Measurements from ENCODE around the gene NT5DC3. TPM values are rescaled to one million over a fixed set of nuclear protein-coding genes. Genes with fewer than 3 reads are reported as not detected.

The NT5DC3 gene
- total RNA-seq, 3 donors from 2014 or later: 13.7 to 283 (median 18.0) TPM

GRCh38 chr12:103799857-103800771 lies 40.9 kb downstream of the NT5DC3 start:
- ATAC-seq: peak; percentile 87
- H3K36me3 ChIP-seq (ENCODE audit: low read depth): no peaks in the 10 kb centered on the region
- H3K4me1 ChIP-seq (ENCODE audit: low read depth): peaks cover 18% of the 10 kb centered on the region
- no peaks in the 10 kb centered on the region for H3K9me3 ChIP-seq
- TF ChIP-seq, protein P1, sequence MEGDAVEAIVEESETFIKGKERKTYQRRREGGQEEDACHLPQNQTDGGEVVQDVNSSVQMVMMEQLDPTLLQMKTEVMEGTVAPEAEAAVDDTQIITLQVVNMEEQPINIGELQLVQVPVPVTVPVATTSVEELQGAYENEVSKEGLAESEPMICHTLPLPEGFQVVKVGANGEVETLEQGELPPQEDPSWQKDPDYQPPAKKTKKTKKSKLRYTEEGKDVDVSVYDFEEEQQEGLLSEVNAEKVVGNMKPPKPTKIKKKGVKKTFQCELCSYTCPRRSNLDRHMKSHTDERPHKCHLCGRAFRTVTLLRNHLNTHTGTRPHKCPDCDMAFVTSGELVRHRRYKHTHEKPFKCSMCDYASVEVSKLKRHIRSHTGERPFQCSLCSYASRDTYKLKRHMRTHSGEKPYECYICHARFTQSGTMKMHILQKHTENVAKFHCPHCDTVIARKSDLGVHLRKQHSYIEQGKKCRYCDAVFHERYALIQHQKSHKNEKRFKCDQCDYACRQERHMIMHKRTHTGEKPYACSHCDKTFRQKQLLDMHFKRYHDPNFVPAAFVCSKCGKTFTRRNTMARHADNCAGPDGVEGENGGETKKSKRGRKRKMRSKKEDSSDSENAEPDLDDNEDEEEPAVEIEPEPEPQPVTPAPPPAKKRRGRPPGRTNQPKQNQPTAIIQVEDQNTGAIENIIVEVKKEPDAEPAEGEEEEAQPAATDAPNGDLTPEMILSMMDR (IDR thresholded peaks at IDR 0.05): no peak
- H3K4me3 ChIP-seq: no peak overlapping the region
- peak; percentile 52 to 65 (median 53) for DNase-seq
- intact Hi-C loops (cut with DNase I, micrococcal nuclease): loop anchor here in 1 of 2 donors (10.0 kb wide), 1 partner anchor 65 kb away; no protein-coding TSS in a partner anchor

GRCh38 chr12:103799504-103799856 lies 41.6 kb downstream of the NT5DC3 start:
- TF ChIP-seq, protein P1 (IDR thresholded peaks at IDR 0.05): no peak
- H3K9me3 ChIP-seq: no peaks in the 10 kb centered on the region
- DNase-seq: peak; percentile 10 to 58 (median 33)
- no peaks in the 10 kb centered on the region for H3K36me3 ChIP-seq (ENCODE audit: low read depth)
- ATAC-seq: peak; percentile 73
- H3K4me3 ChIP-seq: no peak overlapping the region
- peaks cover 18% of the 10 kb centered on the region for H3K4me1 ChIP-seq (ENCODE audit: low read depth)
- intact Hi-C loops (cut with DNase I, micrococcal nuclease): loop anchor here in 1 of 2 donors (10.0 kb wide), 1 partner anchor 65 kb away; no protein-coding TSS in a partner anchor

DNA sequence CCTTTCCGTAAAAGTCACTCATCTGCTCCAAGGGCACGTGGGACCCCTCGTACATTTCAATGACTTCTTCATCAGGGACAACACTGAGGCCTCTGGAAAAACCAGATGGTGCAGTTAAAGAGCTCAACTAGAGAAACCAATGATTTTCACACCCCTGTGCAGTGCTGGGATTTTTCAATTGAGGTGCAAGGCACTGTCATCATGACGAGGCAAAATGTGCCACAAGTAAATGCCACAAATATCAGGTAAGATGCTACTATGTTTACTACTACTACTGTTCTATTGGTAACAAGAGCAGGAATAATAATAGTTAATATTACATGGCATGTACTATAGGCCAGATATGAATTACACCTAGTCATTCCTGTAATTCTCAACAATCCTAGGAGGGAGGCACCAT lies 42.4 kb downstream of the NT5DC3 start:
- TF ChIP-seq, protein P1 (IDR thresholded peaks at IDR 0.05): no peak
- H3K36me3 ChIP-seq (ENCODE audit: low read depth): no peaks in the 10 kb centered on the region
- intact Hi-C loops (cut with DNase I, micrococcal nuclease): loop anchor here in 1 of 2 donors (10.0 kb wide), 1 partner anchor 66 kb away; no protein-coding TSS in a partner anchor
- DNase-seq (no peak), ATAC-seq (no peak)
- H3K9me3 ChIP-seq: no peaks in the 10 kb centered on the region
- H3K4me3 ChIP-seq: no peak overlapping the region
- H3K4me1 ChIP-seq (ENCODE audit: low read depth): peaks cover 18% of the 10 kb centered on the region

GRCh38 chr12:103794309-103795213 lies 46.5 kb downstream of the NT5DC3 start:
- intact Hi-C loops (cut with DNase I, micrococcal nuclease): loop anchor here in 1 of 2 donors (10.0 kb wide), 1 partner anchor 70 kb away; no protein-coding TSS in a partner anchor
- ATAC-seq: no peak
- Histone ChIP-seq H3K36me3 (ENCODE audit: low read depth) (no peaks in the 10 kb centered on the region), H3K9me3 (no peaks in the 10 kb centered on the region), H3K4me1 (ENCODE audit: low read depth) (peaks cover 4% of the 10 kb centered on the region), H3K4me3 (no peak overlapping the region)
- TF ChIP-seq, protein P1 (IDR thresholded peaks at IDR 0.05): no peak
- DNase-seq: no peak

DNA sequence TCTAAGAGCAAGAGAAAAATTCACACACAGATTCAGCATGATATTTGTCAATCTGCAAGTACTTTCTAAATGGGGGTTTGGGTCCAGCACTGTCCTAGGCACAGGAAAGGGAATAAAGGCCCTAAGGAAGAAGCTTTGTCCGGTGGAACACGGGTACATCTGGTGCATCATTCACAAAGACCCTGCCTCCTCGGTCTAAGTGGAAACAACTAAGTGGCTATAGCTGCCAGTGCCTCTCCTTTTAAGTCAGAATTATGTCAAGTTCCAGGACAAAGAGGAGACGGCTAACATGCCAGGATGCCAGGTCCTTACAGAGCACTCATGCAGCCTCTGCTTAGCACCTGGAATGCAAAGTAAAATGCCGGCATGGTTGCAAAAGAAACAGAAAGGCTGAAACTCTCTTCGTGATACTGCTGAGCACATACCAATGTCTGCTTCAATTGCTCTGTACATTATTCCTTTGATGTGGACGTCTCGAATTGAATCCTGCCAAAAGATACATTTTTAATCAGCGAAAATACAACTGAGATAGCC lies 47.5 kb downstream of the NT5DC3 start:
- Histone ChIP-seq H3K4me3 (no peak overlapping the region), H3K4me1 (ENCODE audit: low read depth) (no peaks in the 10 kb centered on the region), H3K36me3 (ENCODE audit: low read depth) (no peaks in the 10 kb centered on the region), H3K9me3 (no peaks in the 10 kb centered on the region)
- ATAC-seq (no peak), DNase-seq (no peak)
- intact Hi-C loops (cut with DNase I, micrococcal nuclease): loop anchor here in 1 of 2 donors (10.0 kb wide), 1 partner anchor 71 kb away; no protein-coding TSS in a partner anchor
- TF ChIP-seq, protein P1 (IDR thresholded peaks at IDR 0.05): no peak

Measured in mucosa of descending colon (tissue), 3 donors.